Astrocyte (in vitro differentiated cells and primary cell): ENCODE results near the gene LIMS2. TPM values are rescaled to one million over a fixed set of nuclear protein-coding genes. Genes with fewer than 3 reads are reported as not detected.
A peak's percentile ranks its signal among the peaks of the same experiment; 100 is the strongest.

Experiments used
- DNase-seq: peaks from one replicate; pipeline ENCODE4 v3.0.0-alpha.2; 2010; ENCODE audit warnings: low read depth
- FAIRE-seq: peaks from 2 replicates; lab custom pipeline; 2011; peaks lifted over from hg19 to GRCh38; lab: Jason Lieb, UNC
- H2AFZ ChIP-seq: 2 replicates; pipeline ENCODE4 v1.6.0; 2012; ENCODE audit warnings: low read depth, low read length, inconsistent platforms
- H3K27ac ChIP-seq: 2 replicates; pipeline ENCODE4 v1.5.1; 2011; ENCODE audit warnings: low read depth, low read length, inconsistent platforms
- H3K27me3 ChIP-seq: 2 replicates; pipeline ENCODE4 v1.6.0; 2011; ENCODE audit warnings: low read length, inconsistent platforms; ENCODE audit not compliant: insufficient read depth
- H3K36me3 ChIP-seq: 2 replicates; pipeline ENCODE4 v1.5.1; 2011; ENCODE audit warnings: low read length, inconsistent platforms; ENCODE audit not compliant: insufficient read depth
- H3K4me1 ChIP-seq: 2 replicates; pipeline ENCODE4 v1.5.1; 2011; ENCODE audit warnings: low read length, inconsistent platforms; ENCODE audit not compliant: insufficient read depth
- H3K4me2 ChIP-seq: 2 replicates; pipeline ENCODE4 v1.6.0; 2012; ENCODE audit warnings: low read length, inconsistent platforms
- H3K4me3 ChIP-seq: 2 replicates; pipeline ENCODE4 v1.5.1; 2011; ENCODE audit warnings: low read depth, mild to moderate bottlenecking, low read length, inconsistent platforms; ENCODE audit not compliant: insufficient read depth
- H3K79me2 ChIP-seq: 2 replicates; pipeline ENCODE4 v1.6.0; 2012; ENCODE audit warnings: mild to moderate bottlenecking, low read length, inconsistent platforms; ENCODE audit not compliant: insufficient read depth
- H3K9ac ChIP-seq: 2 replicates; pipeline ENCODE4 v1.6.0; 2012; ENCODE audit warnings: mild to moderate bottlenecking, low read length, inconsistent platforms
- H3K9me3 ChIP-seq: 2 replicates; pipeline ENCODE4 v1.5.1; 2012; ENCODE audit warnings: low read depth, mild to moderate bottlenecking, low read length, inconsistent platforms; ENCODE audit not compliant: insufficient read depth
- H4K20me1 ChIP-seq: 2 replicates; pipeline ENCODE4 v1.6.0; 2012; ENCODE audit warnings: low read length, inconsistent platforms; ENCODE audit not compliant: insufficient read depth
- H3K27ac Mint-ChIP-seq: one replicate; pipeline ENCODE4 v1.8.0; 2021; ENCODE audit warnings: mild to moderate bottlenecking, mixed read lengths; ENCODE audit not compliant: unreplicated experiment
- H3K27me3 Mint-ChIP-seq: one replicate; pipeline ENCODE4 v1.8.0; 2021; ENCODE audit warnings: low read depth, mixed read lengths; ENCODE audit not compliant: unreplicated experiment
- H3K36me3 Mint-ChIP-seq: one replicate; pipeline ENCODE4 v1.8.0; 2021; ENCODE audit warnings: low read depth, mixed read lengths; ENCODE audit not compliant: unreplicated experiment
- H3K4me1 Mint-ChIP-seq: one replicate; pipeline ENCODE4 v1.8.0; 2021; ENCODE audit warnings: low read depth, mixed read lengths; ENCODE audit not compliant: unreplicated experiment
- H3K4me3 Mint-ChIP-seq: one replicate; pipeline ENCODE4 v1.8.0; 2021; ENCODE audit warnings: mild to moderate bottlenecking, moderate library complexity, mixed read lengths; ENCODE audit not compliant: unreplicated experiment
- H3K9me3 Mint-ChIP-seq: one replicate; pipeline ENCODE4 v1.8.0; 2021; ENCODE audit warnings: mild to moderate bottlenecking, mixed read lengths; ENCODE audit not compliant: unreplicated experiment
- CTCF ChIP-seq: IDR thresholded peaks from 2 replicates; pipeline ENCODE4 v1.5.1; 2011; ENCODE audit warnings: low read depth, mild to moderate bottlenecking, inconsistent platforms, low read length, moderate library complexity; ENCODE audit not compliant: insufficient read depth
- EZH2 ChIP-seq: IDR thresholded peaks from 2 replicates; pipeline ENCODE4 v1.6.1; 2012; ENCODE audit warnings: mild to moderate bottlenecking, low read length, inconsistent platforms; ENCODE audit not compliant: insufficient read depth
- total RNA-seq: library from RNA; stranded (reverse); gene quantifications from 2 replicates; pipeline ENCODE4 v1.2.1, GENCODE V29; 2021

Gene LIMS2
- total RNA-seq, 1 donor from 2014 or later: 73.3 TPM

GRCh38 chr2:127640082-127641072 lies 35.0 kb downstream of the LIMS2 start:
- no peak for DNase-seq
- Histone ChIP-seq H4K20me1 (no peaks in the 10 kb centered on the region), H3K4me2 (no peak overlapping the region), H3K9me3 (no peaks in the 10 kb centered on the region), H3K79me2 (no peaks in the 10 kb centered on the region), H3K4me1 (peaks cover 14% of the 10 kb centered on the region), H3K36me3 (no peaks in the 10 kb centered on the region), H2AFZ (no peak overlapping the region), H3K27me3 (no peaks in the 10 kb centered on the region), H3K27ac (no peak overlapping the region), H3K4me3 (no peak overlapping the region), H3K9ac (no peak overlapping the region)
- no peak for TF ChIP-seq EZH2
- no peak for TF ChIP-seq CTCF
- Mint-ChIP-seq H3K4me1 (peaks cover 8% of the 10 kb centered on the region), H3K27me3 (no peaks in the 10 kb centered on the region), H3K9me3 (no peaks in the 10 kb centered on the region), H3K27ac (no peak overlapping the region), H3K4me3 (no peak overlapping the region), H3K36me3 (peaks cover 6% of the 10 kb centered on the region)
- FAIRE-seq: no peak

DNA sequence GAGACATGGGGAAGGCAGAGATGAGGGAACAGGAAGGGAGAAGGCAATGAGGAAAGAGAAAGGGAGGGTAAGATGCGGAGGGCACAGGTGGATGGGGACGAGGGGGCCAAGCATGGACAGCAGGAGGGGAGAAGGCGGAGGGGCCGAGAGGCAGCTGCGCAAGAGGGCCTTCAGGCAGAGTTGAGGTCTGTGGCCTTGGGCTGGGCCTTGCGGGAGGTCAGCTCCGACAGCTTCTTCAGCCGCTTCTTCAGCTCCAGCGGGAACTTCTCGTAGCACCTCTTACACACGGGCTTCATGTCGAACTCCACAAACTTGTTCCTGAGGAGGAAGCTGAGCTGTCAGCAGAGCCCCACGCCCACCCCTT lies 36.2 kb downstream of the LIMS2 start:
- Histone ChIP-seq H3K9ac (no peak overlapping the region), H3K79me2 (no peaks in the 10 kb centered on the region), H3K27me3 (no peaks in the 10 kb centered on the region), H3K4me3 (no peak overlapping the region), H2AFZ (no peak overlapping the region), H3K36me3 (no peaks in the 10 kb centered on the region), H3K9me3 (no peaks in the 10 kb centered on the region), H4K20me1 (no peaks in the 10 kb centered on the region), H3K27ac (no peak overlapping the region), H3K4me1 (peaks cover 14% of the 10 kb centered on the region), H3K4me2 (no peak overlapping the region)
- no peak for TF ChIP-seq CTCF
- TF ChIP-seq EZH2: no peak
- H3K4me3 Mint-ChIP-seq: peak overlapping the region; percentile 45
- no peak for DNase-seq
- peaks cover 5% of the 10 kb centered on the region for H3K36me3 Mint-ChIP-seq
- FAIRE-seq: no peak
- H3K4me1 Mint-ChIP-seq: peaks cover 6% of the 10 kb centered on the region
- H3K27ac Mint-ChIP-seq: no peak overlapping the region
- no peaks in the 10 kb centered on the region for H3K27me3 Mint-ChIP-seq
- H3K9me3 Mint-ChIP-seq: no peaks in the 10 kb centered on the region
